HUES48 (cell line): Measurements from ENCODE around the gene OTUB1.
"Not testable (repeated sequence)": the region's sequence is repeated elsewhere in the genome, so short reads cannot be mapped to it uniquely, and the experiment has no call there.

ENCODE experiments used
- H3K27ac ChIP-seq: one replicate; pipeline ENCODE4 v1.7.0; 2013; ENCODE audit warnings: low read depth, low read length, inconsistent platforms
- H3K27me3 ChIP-seq: 2 replicates; pipeline ENCODE4 v1.6.1; 2013; ENCODE audit warnings: mild to moderate bottlenecking, low read length; ENCODE audit not compliant: control insufficient read depth, insufficient read depth
- H3K36me3 ChIP-seq: 2 replicates; pipeline ENCODE4 v1.6.1; 2013; ENCODE audit warnings: low read length; ENCODE audit not compliant: control insufficient read depth, insufficient read depth
- H3K4me1 ChIP-seq: 2 replicates; pipeline ENCODE4 v1.6.1; 2013; ENCODE audit warnings: mild to moderate bottlenecking, low read length; ENCODE audit not compliant: control insufficient read depth, insufficient read depth
- H3K4me3 ChIP-seq: 2 replicates; pipeline ENCODE4 v1.5.1; 2013; ENCODE audit warnings: mild to moderate bottlenecking, low read depth, low read length
- H3K9ac ChIP-seq: 2 replicates; pipeline ENCODE4 v1.6.1; 2013; ENCODE audit warnings: mild to moderate bottlenecking, low read depth, low read length, moderate library complexity
- H3K9me3 ChIP-seq: 2 replicates; pipeline ENCODE4 v1.6.1; 2013; ENCODE audit warnings: low read length; ENCODE audit not compliant: control insufficient read depth, insufficient read depth

The OTUB1 gene

GRCh38 chr11:64037027-64037634, 50.9 kb downstream of the OTUB1 start:
- H3K36me3 ChIP-seq, result no peaks in the 10 kb centered on the region
- 0 out of 2 replicates have a peak, but pooled peaks cover 11% of the 10 kb centered on the region for H3K4me1 ChIP-seq
- peak overlapping the region; percentile 57 for H3K4me3 ChIP-seq
- H3K9me3 ChIP-seq, result no peaks in the 10 kb centered on the region
- no peak overlapping the region for H3K9ac ChIP-seq
- H3K27me3 ChIP-seq, result peaks cover 89% of the 10 kb centered on the region
- H3K27ac ChIP-seq, result no peak overlapping the region

GRCh38 chr11:64038500-64038899, 52.3 kb downstream of the OTUB1 start:
- Histone ChIP-seq H3K27ac (no peak overlapping the region), H3K4me3 (no peak overlapping the region), H3K36me3 (no peaks in the 10 kb centered on the region), H3K9me3 (no peaks in the 10 kb centered on the region), H3K27me3 (peaks cover 90% of the 10 kb centered on the region), H3K9ac (no peak overlapping the region), H3K4me1 (0 out of 2 replicates have a peak, but pooled peaks cover 11% of the 10 kb centered on the region)

DNA sequence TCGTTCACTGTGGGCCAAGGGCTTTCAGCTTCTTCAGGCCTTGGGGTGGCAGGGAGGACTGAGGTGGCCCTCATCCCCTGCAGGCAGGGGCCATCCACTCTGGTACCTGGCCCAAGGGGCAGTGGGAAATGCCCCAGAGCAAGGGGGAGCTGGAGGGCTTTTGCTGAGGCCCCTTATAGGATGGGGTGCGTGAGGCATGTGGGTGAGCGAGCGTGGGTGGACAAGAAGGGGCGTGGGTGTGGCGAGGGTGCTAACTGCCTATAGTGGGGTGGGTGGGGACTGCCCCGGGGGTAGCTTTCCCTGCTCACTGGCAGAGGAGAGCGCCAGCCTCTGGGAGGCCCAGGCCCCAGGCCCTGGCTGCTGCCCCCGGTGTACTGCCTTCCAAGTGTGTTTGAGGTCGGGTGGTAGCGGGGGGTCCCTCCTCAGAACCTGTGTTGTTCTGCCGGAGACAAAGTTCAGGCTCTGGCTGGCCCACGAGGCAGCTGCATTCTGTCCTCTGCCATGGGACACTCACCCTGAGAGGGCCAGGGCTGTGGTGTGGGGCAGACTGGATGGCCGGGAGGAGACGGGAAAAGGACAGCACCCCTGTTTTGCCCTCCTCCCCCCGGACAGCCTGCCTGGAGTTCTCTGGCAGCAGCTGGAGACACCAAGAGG, 52.9 kb downstream of the OTUB1 start:
- Histone ChIP-seq H3K4me1 (0 out of 2 replicates have a peak, but pooled peaks cover 11% of the 10 kb centered on the region), H3K27ac (no peak overlapping the region), H3K9ac (no peak overlapping the region), H3K4me3 (no peak overlapping the region), H3K9me3 (no peaks in the 10 kb centered on the region), H3K36me3 (no peaks in the 10 kb centered on the region), H3K27me3 (peaks cover 90% of the 10 kb centered on the region)

GRCh38 chr11:64040684-64041322, 54.6 kb downstream of the OTUB1 start:
- Histone ChIP-seq H3K27me3 (peaks cover 88% of the 10 kb centered on the region), H3K4me1 (0 out of 2 replicates have a peak, but pooled peaks cover 8% of the 10 kb centered on the region), H3K9ac (no peak overlapping the region), H3K9me3 (no peaks in the 10 kb centered on the region), H3K27ac (no peak overlapping the region), H3K4me3 (no peak overlapping the region), H3K36me3 (no peaks in the 10 kb centered on the region)

GRCh38 chr11:64041846-64042245, 55.6 kb downstream of the OTUB1 start:
- Histone ChIP-seq H3K27me3 (peaks cover 88% of the 10 kb centered on the region), H3K4me1 (0 out of 2 replicates have a peak, but pooled peaks cover 4% of the 10 kb centered on the region), H3K9ac (no peak overlapping the region), H3K27ac (no peak overlapping the region), H3K36me3 (no peaks in the 10 kb centered on the region), H3K4me3 (no peak overlapping the region), H3K9me3 (no peaks in the 10 kb centered on the region)

GRCh38 chr11:64042301-64042700, 56.1 kb downstream of the OTUB1 start:
- H3K27ac ChIP-seq, result no peak overlapping the region
- no peaks in the 10 kb centered on the region for H3K4me1 ChIP-seq
- no peak overlapping the region for H3K9ac ChIP-seq
- no peak overlapping the region for H3K4me3 ChIP-seq
- no peaks in the 10 kb centered on the region for H3K9me3 ChIP-seq
- peaks cover 87% of the 10 kb centered on the region for H3K27me3 ChIP-seq
- H3K36me3 ChIP-seq, result no peaks in the 10 kb centered on the region

DNA sequence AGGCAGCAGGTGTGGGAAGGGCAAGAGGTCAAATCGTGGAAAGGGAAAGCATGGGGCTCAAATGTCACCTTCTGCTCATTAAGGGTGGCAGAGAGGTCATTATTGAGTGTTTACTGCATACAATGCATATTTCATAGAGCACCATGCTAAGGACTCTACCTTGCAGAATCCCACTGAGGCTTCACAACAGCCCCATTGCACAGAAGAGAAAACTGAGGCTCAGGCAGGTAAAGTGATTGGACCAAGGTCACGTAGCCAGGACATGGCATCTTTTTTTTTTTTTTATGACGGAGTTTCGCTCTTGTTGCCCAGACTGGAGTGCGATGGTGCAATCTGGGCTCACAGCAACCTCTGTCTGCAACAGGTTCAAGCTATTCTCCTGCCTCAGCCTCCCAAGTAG, 57.3 kb downstream of the OTUB1 start:
- no peaks in the 10 kb centered on the region for H3K4me1 ChIP-seq
- no peak overlapping the region for H3K9ac ChIP-seq
- no peak overlapping the region for H3K27ac ChIP-seq
- H3K27me3 ChIP-seq, result peaks cover 76% of the 10 kb centered on the region
- no peaks in the 10 kb centered on the region for H3K36me3 ChIP-seq
- H3K4me3 ChIP-seq, result no peak overlapping the region
- no peaks in the 10 kb centered on the region for H3K9me3 ChIP-seq

DNA sequence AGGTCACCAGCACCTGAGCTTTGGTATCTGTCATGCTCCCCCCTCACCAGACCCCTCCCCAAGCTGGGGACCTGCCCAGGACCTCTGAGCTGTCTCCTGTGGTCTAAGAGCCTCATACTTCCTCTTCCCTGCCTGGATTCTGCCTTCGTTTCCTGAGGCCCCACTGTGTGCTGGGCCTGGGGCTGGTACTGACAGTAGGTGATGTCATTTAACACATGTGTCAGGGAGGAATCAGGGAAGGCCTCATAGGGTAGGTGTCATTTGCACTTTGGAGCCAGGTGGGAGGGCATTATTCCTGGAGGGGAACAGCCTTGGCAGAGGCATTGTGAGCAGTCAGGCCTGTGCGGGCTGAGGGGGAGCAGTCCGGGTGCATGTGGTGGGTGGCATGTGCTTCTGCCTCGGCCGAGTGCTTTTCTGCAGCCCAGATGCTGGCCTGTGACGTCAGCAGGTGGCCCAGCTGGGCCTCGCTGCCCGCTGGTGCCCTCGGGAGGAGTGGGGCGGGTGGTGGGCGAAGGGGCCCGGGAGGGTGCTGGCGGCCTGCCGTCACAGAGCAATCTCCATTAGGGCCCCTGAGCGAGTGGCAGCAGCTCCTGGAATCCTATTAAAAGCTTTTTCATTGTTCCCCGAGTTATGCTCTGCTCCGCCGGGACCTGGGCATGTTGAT, 58.6 kb downstream of the OTUB1 start:
- Histone ChIP-seq H3K4me3 (no peak overlapping the region), H3K27me3 (peaks cover 73% of the 10 kb centered on the region), H3K4me1 (no peaks in the 10 kb centered on the region), H3K36me3 (no peaks in the 10 kb centered on the region), H3K9ac (no peak overlapping the region), H3K9me3 (no peaks in the 10 kb centered on the region), H3K27ac (no peak overlapping the region)

- Histone ChIP-seq H3K27me3 (peaks cover 72% of the 10 kb centered on the region), H3K9me3 (no peaks in the 10 kb centered on the region), H3K9ac (no peak overlapping the region), H3K36me3 (no peaks in the 10 kb centered on the region), H3K4me1 (no peaks in the 10 kb centered on the region), H3K4me3 (no peak overlapping the region), H3K27ac (no peak overlapping the region)
Observed at GRCh38 chr11:64045700-64046099, 59.5 kb downstream of the OTUB1 start.

GRCh38 chr11:64047373-64047772, 61.1 kb downstream of the OTUB1 start:
- not testable (repeated sequence) for H3K36me3 ChIP-seq, H3K4me3 ChIP-seq, H3K4me1 ChIP-seq, H3K9me3 ChIP-seq, H3K27ac ChIP-seq, H3K9ac ChIP-seq
- peaks cover 59% of the 10 kb centered on the region for H3K27me3 ChIP-seq
